NB4 (cell line): ENCODE results near the gene ATP5IF1.

Source experiments
- CTCF ChIP-seq: IDR thresholded peaks from one replicate; pipeline ENCODE4 v1.5.1; 2012; ENCODE audit warnings: low read depth, low read length
- MAX ChIP-seq: IDR thresholded peaks from 2 replicates; pipeline ENCODE4 v1.6.1; 2011; ENCODE audit warnings: low read depth, low read length
- POLR2A ChIP-seq: IDR thresholded peaks from 2 replicates; pipeline ENCODE4 v1.6.1; 2011; ENCODE audit warnings: mild to moderate bottlenecking; ENCODE audit not compliant: insufficient read length; ENCODE audit errors: extremely low read depth

DNA sequence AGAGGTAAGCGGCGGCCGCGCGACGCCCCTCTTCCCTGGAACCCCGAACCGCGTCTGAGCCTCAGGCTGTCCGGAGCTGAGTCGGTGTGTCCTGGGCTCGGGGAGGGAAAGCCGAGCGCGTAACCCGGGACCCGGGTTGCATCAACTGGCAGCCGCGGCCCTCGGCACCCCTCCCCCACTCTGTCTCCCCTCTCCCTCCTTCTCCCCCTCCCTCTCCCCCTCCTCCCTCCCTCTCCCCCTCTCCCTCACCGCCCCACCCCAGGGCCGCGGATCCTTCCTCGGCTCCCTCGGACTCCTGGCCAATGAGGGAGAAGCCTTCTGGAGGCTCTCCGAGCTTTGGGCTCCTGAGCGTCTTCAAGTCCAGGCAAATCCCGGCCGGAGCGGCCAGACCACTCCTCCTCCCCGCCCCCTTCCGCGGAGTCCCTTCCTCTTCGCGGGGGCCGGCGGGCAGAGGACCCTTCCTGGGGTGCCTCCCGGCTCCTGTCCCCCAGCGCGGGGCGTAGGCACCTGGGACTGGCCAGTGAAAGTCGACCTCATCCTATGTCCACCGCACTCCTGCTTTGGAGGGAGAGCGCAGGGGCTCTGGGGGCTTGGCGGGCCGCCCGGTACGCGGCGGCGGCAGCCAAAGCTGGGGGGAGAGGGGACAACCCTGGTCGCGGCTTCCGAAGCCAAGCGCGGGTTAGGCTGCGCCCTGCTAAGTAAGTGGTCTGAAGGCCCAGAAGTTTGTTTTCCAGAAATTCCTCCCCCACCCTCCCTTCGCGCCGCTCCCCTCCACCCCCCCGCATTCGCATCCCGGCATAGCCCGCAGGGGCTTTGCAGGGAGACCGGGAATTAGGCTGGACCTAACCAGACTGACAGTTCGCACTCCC, 24.2 kb downstream of the ATP5IF1 start:
- TF ChIP-seq POLR2A (no peak), CTCF (no peak), MAX (no peak)
